SKM-1 treated with dmso at 0.1 percent for 144 hours (cell line): ENCODE data around the gene ZNF219.
A peak's percentile ranks its signal among the peaks of the same experiment; 100 is the strongest.
"Not testable (repeated sequence)": the region's sequence is repeated elsewhere in the genome, so short reads cannot be mapped to it uniquely, and the experiment has no call there.

ENCODE experiments used
- DNase-seq: peaks from one replicate; lab custom pipeline; 2025; ENCODE audit not compliant: unreplicated experiment; lab: John Stamatoyannopoulos, UW

Gene ZNF219

GRCh38 chr14:21047378-21047781 is 51.1 kb downstream of the ZNF219 start:
- no peak for DNase-seq

GRCh38 chr14:21043974-21044618 is 54.4 kb downstream of the ZNF219 start:
- DNase-seq = peak; percentile 39

GRCh38 chr14:21043387-21043973 is 55.0 kb downstream of the ZNF219 start:
- DNase-seq = no peak

GRCh38 chr14:21042918-21043317 is 55.5 kb downstream of the ZNF219 start:
- DNase-seq = no peak

- no peak for DNase-seq
These were observed 56.6 kb downstream of the ZNF219 start, which contains the start of gene RNASE7 for GRCh38 chr14:21041676-21042433. TSS of gene RNASE7 (plus strand) at chr14:21042362. CDS start at chr14:21042993, 631 bp downstream.

GRCh38 chr14:21040941-21041340 is 57.5 kb downstream of the ZNF219 start:
- DNase-seq = not testable (repeated sequence)

GRCh38 chr14:21040370-21040925 is 58.0 kb downstream of the ZNF219 start:
- DNase-seq = no peak
